Testis (tissue), 2 donors: ENCODE data around the gene SEC61A1.

Experiments used
- POLR2A ChIP-seq: fragments of 450-650 bp; IDR thresholded peaks from one replicate; pipeline ENCODE4 v1.6.1; 2017; ENCODE audit warnings: antibody characterized with exemption, mild to moderate bottlenecking, moderate library complexity
- TF ChIP-seq, protein P1 (sequence below), 3 experiments: fragments of 450-650 bp in 2 of 3; fragments of 200-600 bp in 1 of 3; sonication (generic) in 1 of 3; IDR thresholded peaks; one replicate each; pipeline ENCODE4 v1.5.1; 2016 to 2019; ENCODE audit warnings: antibody characterized with exemption in 3 of 3, mild to moderate bottlenecking in 2 of 3, moderate library complexity in 1 of 3

DNA sequence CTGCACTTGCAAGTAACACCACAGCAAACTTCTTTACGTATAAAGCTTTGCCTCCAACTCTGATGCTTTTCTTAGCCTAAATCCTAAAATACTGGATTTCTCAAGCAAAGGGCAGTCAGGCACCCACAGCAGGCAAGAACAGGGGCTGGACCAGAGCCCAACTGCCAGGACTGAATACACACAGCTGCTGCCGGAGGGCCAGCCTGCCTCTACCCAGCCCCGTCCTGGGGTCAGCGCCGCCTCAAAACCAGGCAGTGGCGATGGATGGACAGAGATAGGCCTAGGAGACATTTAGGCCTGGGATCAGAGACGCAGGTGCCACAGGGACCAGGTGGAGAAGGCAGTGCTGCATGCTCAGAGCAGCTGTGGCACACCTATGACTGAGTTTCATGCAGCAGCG, 47.6 kb upstream of the SEC61A1 start:
- TF ChIP-seq, protein P1, sequence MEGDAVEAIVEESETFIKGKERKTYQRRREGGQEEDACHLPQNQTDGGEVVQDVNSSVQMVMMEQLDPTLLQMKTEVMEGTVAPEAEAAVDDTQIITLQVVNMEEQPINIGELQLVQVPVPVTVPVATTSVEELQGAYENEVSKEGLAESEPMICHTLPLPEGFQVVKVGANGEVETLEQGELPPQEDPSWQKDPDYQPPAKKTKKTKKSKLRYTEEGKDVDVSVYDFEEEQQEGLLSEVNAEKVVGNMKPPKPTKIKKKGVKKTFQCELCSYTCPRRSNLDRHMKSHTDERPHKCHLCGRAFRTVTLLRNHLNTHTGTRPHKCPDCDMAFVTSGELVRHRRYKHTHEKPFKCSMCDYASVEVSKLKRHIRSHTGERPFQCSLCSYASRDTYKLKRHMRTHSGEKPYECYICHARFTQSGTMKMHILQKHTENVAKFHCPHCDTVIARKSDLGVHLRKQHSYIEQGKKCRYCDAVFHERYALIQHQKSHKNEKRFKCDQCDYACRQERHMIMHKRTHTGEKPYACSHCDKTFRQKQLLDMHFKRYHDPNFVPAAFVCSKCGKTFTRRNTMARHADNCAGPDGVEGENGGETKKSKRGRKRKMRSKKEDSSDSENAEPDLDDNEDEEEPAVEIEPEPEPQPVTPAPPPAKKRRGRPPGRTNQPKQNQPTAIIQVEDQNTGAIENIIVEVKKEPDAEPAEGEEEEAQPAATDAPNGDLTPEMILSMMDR (IDR thresholded peaks at IDR 0.05): no peak
- no peak for TF ChIP-seq POLR2A
